Activated T-helper 2 cell treated with anti-CD3 and anti-CD28 coated beads, Interferon-gamma antibody, Interleukin-2, Interleukin-4, amounts not matched to agents 10 μg/mL and 5 μg/mL and 100 μg/mL, durations not matched to agents 14 hours and 24 hours and 36 hours (primary cell): ENCODE results near the gene CBX5. TPM values are rescaled to one million over a fixed set of nuclear protein-coding genes. Genes with fewer than 3 reads are reported as not detected.

Experiments
- DNase-seq: peaks from one replicate; pipeline ENCODE4 v3.0.0; 2021; ENCODE audit warnings: low spot score
- H3K27ac Mint-ChIP-seq: one replicate; pipeline ENCODE4 v1.8.0; 2021; ENCODE audit warnings: mixed read lengths
- H3K27me3 Mint-ChIP-seq: one replicate; pipeline ENCODE4 v1.8.0; 2021; ENCODE audit warnings: low read depth, mixed read lengths
- H3K36me3 Mint-ChIP-seq: one replicate; pipeline ENCODE4 v1.8.0; 2021; ENCODE audit warnings: low read depth, mixed read lengths
- H3K4me1 Mint-ChIP-seq: one replicate; pipeline ENCODE4 v1.8.0; 2021; ENCODE audit warnings: low read depth, mixed read lengths
- H3K4me3 Mint-ChIP-seq: one replicate; pipeline ENCODE4 v1.8.0; 2021; ENCODE audit warnings: low read depth, mild to moderate bottlenecking, moderate library complexity, mixed read lengths
- H3K9me3 Mint-ChIP-seq: one replicate; pipeline ENCODE4 v1.8.0; 2021; ENCODE audit warnings: mixed read lengths
- intact Hi-C: fragments of 100-400 bp; cut with micrococcal nuclease; formaldehyde crosslinking; loops from one replicate; pipeline ENCODE4 v1.15.1; 2023
- total RNA-seq: library from RNA; stranded (reverse); gene quantifications from 2 replicates; pipeline ENCODE4 v1.2.3, GENCODE V29; 2022

The CBX5 gene
- total RNA-seq, 1 donor from 2014 or later: 98.1 TPM

DNA sequence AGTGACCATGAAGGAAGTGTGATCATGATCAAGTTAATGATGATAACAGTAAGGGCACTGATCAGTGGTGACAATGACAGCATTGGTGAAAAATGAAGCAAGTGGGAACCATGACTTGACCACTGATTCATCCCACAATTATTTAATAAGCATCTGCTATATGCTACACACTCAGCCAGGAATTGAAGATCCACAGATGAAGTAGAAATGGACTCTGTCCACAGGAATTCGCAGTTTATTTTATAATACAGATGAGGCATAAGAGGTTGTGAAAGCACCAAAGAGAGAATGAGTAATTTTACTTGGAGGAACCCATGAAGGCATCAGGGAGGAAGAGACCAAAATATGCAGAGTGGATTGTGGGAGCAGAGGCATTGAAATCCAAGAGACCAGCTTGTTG is 57.3 kb downstream of the CBX5 start:
- no peak for DNase-seq

DNA sequence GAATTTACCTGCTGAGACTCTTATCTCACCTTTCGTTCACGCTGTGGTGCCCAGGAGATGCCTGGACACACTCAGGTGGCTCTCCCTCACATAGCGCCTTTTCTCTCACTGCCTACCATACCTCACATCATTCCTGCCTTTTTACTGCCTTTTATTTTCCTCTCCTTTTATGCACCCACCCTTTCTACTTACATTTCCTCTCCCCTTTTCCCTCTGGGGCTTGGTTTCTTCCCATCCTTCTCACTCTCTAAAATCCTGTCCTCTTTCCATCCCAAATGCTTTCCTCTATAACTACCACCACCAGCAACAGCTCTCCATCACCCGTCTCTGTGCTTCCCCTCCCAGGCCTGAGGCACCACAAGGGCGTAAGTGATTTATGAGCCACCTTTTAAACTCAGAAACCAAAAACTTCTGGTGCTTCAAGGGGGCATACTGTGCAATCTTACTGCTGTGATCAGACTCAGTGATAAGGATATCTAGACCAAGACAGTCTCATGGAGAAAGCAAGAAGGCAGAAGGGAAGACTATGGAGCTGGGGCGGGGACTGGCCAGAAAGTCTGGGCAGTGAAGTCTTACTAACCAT is 58.4 kb downstream of the CBX5 start:
- no peaks in the 10 kb centered on the region for H3K36me3 Mint-ChIP-seq
- no peaks in the 10 kb centered on the region for H3K9me3 Mint-ChIP-seq
- no peak for DNase-seq

More for the DNA sequence above, 57.3 kb downstream of the CBX5 start:
- Mint-ChIP-seq H3K4me3 (no peak overlapping the region), H3K27me3 (peaks cover 4% of the 10 kb centered on the region), H3K36me3 (no peaks in the 10 kb centered on the region), H3K27ac (no peak overlapping the region), H3K4me1 (peaks cover 4% of the 10 kb centered on the region), H3K9me3 (no peaks in the 10 kb centered on the region)
- intact Hi-C loops: no loop called here

DNA sequence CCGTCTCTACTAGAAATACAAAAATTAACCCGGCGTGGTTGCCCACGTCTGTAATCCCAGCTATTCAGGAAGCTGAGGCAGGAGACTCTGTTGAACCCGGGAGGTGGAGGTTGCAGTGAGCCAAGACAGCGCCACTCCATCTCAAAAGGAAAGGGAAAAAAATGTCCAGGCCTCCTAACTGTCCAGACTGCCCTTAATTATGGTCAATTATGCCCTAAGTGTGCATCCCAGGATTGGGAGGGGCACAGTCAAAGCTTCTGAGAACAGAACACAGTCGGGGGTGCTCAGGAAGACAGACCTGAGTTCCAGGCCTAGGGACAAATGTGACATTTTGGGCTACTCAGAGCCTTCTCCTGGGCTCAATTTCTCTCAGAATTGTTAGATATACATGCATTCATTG is 59.4 kb downstream of the CBX5 start:
- no peak for DNase-seq
- Mint-ChIP-seq H3K36me3 (no peaks in the 10 kb centered on the region), H3K9me3 (no peaks in the 10 kb centered on the region), H3K27ac (no peak overlapping the region), H3K27me3 (peaks cover 4% of the 10 kb centered on the region), H3K4me3 (no peak overlapping the region), H3K4me1 (peaks cover 16% of the 10 kb centered on the region)
- intact Hi-C loops: loop anchor here (1.0 to 2.0 kb wide), 2 partner anchors 138 to 159 kb away; no protein-coding TSS in a partner anchor

More for the DNA sequence above, 58.4 kb downstream of the CBX5 start:
- Mint-ChIP-seq H3K4me1 (peaks cover 13% of the 10 kb centered on the region), H3K4me3 (no peak overlapping the region), H3K27me3 (peaks cover 4% of the 10 kb centered on the region), H3K27ac (no peak overlapping the region)
- intact Hi-C loops: loop anchor here (1.0 to 2.0 kb wide), 2 partner anchors 137 to 147 kb away; no protein-coding TSS in a partner anchor

GRCh38 chr12:54220092-54220557 is 59.8 kb downstream of the CBX5 start:
- intact Hi-C loops: loop anchor here (1.0 to 2.0 kb wide), 2 partner anchors 139 to 159 kb away; no protein-coding TSS in a partner anchor
- Mint-ChIP-seq H3K27ac (no peak overlapping the region), H3K9me3 (no peaks in the 10 kb centered on the region), H3K27me3 (peaks cover 4% of the 10 kb centered on the region), H3K4me3 (no peak overlapping the region), H3K4me1 (peaks cover 18% of the 10 kb centered on the region), H3K36me3 (no peaks in the 10 kb centered on the region)
- DNase-seq: peak; percentile 61

DNA sequence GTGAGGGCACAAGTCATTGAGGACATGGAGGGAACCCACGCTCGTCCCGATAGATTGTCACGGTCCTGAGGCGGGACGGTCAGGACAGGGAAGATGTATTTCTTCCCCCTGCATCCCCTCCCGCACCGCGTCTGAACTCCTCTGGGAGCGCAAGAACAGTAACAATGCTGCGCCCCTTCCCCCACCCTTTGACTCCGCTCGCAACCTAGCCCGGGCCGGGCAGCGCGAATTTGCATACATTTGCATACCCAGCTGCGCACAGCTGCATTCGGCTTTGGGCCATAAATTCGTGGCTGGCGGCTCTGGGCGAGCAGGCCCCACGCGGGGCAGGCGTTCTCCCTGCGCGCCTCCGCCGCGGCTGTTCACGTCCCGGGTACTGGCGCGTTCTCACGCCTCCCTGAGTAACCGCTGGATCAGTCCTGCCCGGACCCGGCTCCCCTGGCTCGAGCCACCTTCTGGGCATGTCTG is 62.1 kb downstream of the CBX5 start:
- H3K27me3 Mint-ChIP-seq: peaks cover 13% of the 10 kb centered on the region
- no peak overlapping the region for H3K27ac Mint-ChIP-seq
- intact Hi-C loops: loop anchor here (5.0 kb wide), 1 partner anchor 59 kb away; no protein-coding TSS in a partner anchor
- no peak overlapping the region for H3K4me3 Mint-ChIP-seq
- H3K4me1 Mint-ChIP-seq: peaks cover 19% of the 10 kb centered on the region
- DNase-seq: no peak
- H3K9me3 Mint-ChIP-seq: no peaks in the 10 kb centered on the region
- no peaks in the 10 kb centered on the region for H3K36me3 Mint-ChIP-seq

DNA sequence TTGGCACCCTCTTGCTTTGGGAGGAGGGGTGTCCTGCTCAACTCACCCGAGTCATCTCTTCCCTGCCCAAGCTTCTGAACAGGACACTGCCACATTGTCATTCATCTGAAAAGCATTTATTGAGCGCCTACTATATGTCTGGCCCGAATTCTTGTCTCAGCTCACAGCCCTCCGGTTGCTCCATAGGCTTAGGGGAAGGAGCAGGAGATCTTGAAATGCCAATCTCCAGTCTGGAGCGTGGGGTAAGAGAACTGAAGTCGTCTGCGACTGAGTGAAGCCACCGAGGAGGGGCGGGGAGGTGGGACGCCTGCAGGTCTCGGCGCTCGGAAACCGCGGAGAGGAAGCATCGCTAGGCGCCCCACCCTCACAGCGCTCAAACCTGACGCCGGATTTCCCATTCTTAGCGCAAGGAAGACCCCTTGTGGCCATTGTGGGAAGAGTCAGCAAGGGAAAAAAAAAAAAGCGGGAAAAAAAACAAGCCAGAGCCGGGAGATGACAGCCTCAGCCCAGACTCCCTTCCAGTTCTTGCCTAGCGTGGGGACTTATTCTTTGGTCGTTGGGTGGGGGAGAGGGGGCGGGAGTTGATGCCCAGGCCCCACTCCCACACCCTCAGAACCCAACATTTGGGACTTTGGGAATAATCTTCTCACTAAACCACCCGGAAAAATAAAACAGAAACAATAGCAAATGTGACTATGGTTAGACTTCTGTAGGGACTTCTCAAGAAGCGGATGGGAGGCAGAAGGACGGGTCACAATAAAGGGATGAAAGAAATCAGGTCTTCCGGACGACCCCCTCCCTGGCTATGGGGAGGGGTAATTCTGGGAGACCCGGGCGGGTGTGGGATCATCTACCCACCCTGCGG is 62.9 kb downstream of the CBX5 start:
- H3K4me1 Mint-ChIP-seq: peaks cover 19% of the 10 kb centered on the region
- peak overlapping the region; percentile 81 for H3K4me3 Mint-ChIP-seq
- H3K27me3 Mint-ChIP-seq: peaks cover 15% of the 10 kb centered on the region
- H3K36me3 Mint-ChIP-seq: no peaks in the 10 kb centered on the region
- H3K9me3 Mint-ChIP-seq: no peaks in the 10 kb centered on the region
- DNase-seq: peak; percentile 75
- intact Hi-C loops: loop anchor here (5.0 kb wide), 1 partner anchor 60 kb away; no protein-coding TSS in a partner anchor
- peak overlapping the region; percentile 20 for H3K27ac Mint-ChIP-seq

- H3K9me3 Mint-ChIP-seq: no peaks in the 10 kb centered on the region
- H3K27me3 Mint-ChIP-seq: peaks cover 18% of the 10 kb centered on the region
- peak overlapping the region; percentile 20 for H3K27ac Mint-ChIP-seq
- peaks cover 19% of the 10 kb centered on the region for H3K4me1 Mint-ChIP-seq
- peak overlapping the region; percentile 81 for H3K4me3 Mint-ChIP-seq
- DNase-seq: peak; percentile 35
- intact Hi-C loops: loop anchor here (5.0 kb wide), 1 partner anchor 61 kb away; no protein-coding TSS in a partner anchor
- H3K36me3 Mint-ChIP-seq: no peaks in the 10 kb centered on the region
Measured at GRCh38 chr12:54215989-54216796, 63.7 kb downstream of the CBX5 start.

DNA sequence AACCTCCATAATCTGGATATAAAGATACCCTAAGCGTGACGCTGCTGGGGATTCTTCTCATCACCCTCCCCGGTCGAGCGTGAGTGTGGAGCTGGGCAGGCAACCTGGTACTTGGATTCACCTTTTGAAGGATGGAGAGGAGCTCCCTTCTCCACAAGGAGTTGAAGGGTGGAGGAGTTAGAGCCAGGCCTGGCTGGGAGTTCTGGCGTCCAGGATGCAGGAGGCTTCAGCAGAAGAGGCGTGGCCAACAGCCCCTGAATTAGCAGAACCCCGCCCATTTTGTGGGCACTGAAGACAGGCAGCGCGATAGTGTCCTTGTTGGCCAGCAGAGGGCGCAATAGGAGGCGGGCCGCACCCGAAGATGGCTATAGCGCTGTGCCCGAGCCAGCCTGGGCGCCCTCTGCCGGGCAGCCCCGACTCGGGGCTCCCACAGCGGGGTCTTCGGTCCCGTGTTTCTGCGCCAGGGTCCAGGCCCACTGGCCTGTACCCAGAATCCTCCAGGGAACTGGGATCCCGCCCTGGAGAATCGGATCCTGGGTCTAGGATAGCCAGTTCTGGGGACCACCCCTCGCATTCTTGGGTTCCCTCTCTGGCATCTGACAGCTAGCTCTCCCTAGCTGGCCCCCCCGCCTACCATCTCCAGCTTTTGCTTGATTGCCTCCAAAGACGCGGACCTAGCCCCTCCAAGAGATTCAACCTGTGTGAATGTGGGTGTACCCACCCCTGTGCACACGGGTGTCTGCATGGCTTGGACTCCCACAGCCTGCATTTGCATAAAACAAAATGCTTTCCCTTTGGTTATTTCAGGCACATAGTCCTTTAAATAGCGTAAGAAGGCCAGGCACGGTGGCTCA is 65.1 kb downstream of the CBX5 start:
- peak; percentile 86 for DNase-seq
- Mint-ChIP-seq H3K27ac (no peak overlapping the region), H3K9me3 (no peaks in the 10 kb centered on the region), H3K4me3 (peak overlapping the region; percentile 74), H3K27me3 (peaks cover 21% of the 10 kb centered on the region), H3K36me3 (no peaks in the 10 kb centered on the region), H3K4me1 (peaks cover 16% of the 10 kb centered on the region)
- intact Hi-C loops: loop anchor here (1.0 to 5.0 kb wide), 2 partner anchors 25 to 63 kb away; no protein-coding TSS in a partner anchor

DNA sequence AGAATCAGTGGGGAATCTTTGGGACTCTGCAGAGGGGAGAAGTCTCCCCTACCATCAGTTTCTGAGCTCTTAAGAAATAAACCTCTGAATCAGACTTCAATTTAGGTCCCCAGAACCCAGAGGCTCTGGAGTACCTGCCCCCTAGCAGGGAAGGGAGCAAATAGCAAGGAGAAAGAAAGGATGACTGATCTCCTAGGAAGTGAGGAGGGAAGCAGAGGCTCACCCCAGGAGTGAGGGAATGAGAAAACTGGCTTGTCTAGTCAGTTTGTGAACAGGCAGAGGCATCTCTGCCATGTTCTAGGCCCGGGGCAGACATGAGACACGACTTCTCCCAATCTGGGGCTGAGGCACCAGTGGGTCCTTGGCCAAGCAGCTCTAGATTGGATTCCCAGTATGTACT is 66.8 kb downstream of the CBX5 start:
- Mint-ChIP-seq H3K9me3 (no peaks in the 10 kb centered on the region), H3K4me3 (no peak overlapping the region), H3K27ac (no peak overlapping the region), H3K4me1 (peaks cover 16% of the 10 kb centered on the region), H3K27me3 (peaks cover 22% of the 10 kb centered on the region), H3K36me3 (no peaks in the 10 kb centered on the region)
- intact Hi-C loops: no loop called here
- DNase-seq: no peak

DNA sequence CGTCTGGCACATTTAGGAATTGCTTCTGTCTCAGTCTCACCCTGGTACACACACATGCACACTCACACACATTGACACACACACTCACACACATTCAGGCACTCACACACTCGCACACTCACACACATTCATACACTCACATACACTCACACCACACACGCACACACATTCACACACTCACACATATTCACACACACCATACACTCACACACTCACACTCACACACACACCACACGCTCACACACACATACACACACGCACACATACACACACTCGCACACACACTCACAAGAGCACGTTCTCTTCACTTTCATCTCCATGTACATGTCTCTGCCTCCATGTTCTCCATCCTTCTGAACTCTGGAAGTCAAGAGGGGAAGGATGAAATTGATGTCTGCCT is 68.0 kb downstream of the CBX5 start:
- no peak overlapping the region for H3K4me3 Mint-ChIP-seq
- no peaks in the 10 kb centered on the region for H3K9me3 Mint-ChIP-seq
- no peak for DNase-seq
- H3K36me3 Mint-ChIP-seq: no peaks in the 10 kb centered on the region
- peaks cover 29% of the 10 kb centered on the region for H3K27me3 Mint-ChIP-seq
- H3K4me1 Mint-ChIP-seq: peaks cover 12% of the 10 kb centered on the region
- H3K27ac Mint-ChIP-seq: no peak overlapping the region
- intact Hi-C loops: no loop called here

DNA sequence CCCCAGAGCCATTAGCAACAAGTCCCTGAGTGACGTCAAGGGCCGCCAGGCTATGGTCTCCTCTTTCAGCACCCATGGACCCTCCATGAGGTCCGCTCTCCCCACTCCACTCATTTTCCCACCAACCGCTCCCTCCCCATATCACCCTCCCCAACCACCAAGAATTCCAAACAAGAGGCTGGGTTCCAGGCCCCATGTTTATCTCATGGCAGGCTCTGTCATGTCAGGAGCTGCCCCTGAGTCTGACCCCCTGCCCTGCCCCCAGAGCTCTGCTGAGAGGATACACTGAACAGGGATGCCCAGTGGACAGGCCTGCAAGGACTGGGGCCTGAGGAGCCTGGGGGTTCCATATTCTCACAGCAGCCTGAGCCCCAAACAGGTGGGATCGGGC is 69.5 kb downstream of the CBX5 start:
- Mint-ChIP-seq H3K4me1 (peaks cover 5% of the 10 kb centered on the region), H3K27ac (no peak overlapping the region), H3K27me3 (peaks cover 39% of the 10 kb centered on the region), H3K36me3 (no peaks in the 10 kb centered on the region), H3K4me3 (no peak overlapping the region), H3K9me3 (no peaks in the 10 kb centered on the region)
- intact Hi-C loops: no loop called here
- DNase-seq: no peak
